Measurements from ENCODE around the gene CMSS1. TPM values are rescaled to one million over a fixed set of nuclear protein-coding genes. Genes with fewer than 3 reads are reported as not detected.

Gene CMSS1
- polyA plus RNA-seq, 1 of the 3 experiments (the other 2 are of a cell fraction) = 9.1 TPM

DNA sequence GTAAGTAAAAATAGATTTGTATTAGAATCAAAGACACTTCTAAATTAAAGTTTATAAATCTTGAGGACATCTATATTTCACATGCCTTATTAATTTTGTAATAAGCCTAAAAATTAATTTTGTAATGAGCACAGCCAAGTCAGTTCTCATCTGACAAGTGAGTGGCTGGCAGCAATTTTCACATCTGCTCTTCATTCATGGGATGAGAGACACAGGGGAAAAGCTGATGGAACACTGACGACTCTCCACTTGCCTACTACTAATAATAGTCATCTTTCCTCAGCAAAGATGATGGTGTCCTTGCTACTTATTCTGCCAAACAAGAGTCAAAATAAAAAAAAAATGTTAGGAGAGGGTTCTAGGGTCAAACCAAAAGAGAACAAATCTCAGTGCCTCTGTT lies 14.4 kb upstream of the CMSS1 start:
- H3K4me2 ChIP-seq = no peak overlapping the region
- 54% methylated on average over 1 of the region's 1 CpG for WGBS (ENCODE audit: low lambda C conversion rate)
- H2AFZ ChIP-seq (ENCODE audit: low read depth) = no peak overlapping the region
- no peak overlapping the region for H3K27ac ChIP-seq (ENCODE audit: low read depth in 2 of 2, low read length in 1 of 2)
- DNase-seq = no peak
- TF ChIP-seq JUND (IDR thresholded peaks at IDR 0.05) (no peak), ELF1 (IDR thresholded peaks at IDR 0.05) (no peak), FOXJ3 (CRISPR knock-in tag; IDR thresholded peaks at IDR 0.05) (no peak), NFIC (IDR thresholded peaks at IDR 0.05; ENCODE audit: borderline replicate concordance) (no peak), GABPA (IDR thresholded peaks at IDR 0.05; ENCODE audit: low read depth) (no peak)
- TF ChIP-seq, protein P1, sequence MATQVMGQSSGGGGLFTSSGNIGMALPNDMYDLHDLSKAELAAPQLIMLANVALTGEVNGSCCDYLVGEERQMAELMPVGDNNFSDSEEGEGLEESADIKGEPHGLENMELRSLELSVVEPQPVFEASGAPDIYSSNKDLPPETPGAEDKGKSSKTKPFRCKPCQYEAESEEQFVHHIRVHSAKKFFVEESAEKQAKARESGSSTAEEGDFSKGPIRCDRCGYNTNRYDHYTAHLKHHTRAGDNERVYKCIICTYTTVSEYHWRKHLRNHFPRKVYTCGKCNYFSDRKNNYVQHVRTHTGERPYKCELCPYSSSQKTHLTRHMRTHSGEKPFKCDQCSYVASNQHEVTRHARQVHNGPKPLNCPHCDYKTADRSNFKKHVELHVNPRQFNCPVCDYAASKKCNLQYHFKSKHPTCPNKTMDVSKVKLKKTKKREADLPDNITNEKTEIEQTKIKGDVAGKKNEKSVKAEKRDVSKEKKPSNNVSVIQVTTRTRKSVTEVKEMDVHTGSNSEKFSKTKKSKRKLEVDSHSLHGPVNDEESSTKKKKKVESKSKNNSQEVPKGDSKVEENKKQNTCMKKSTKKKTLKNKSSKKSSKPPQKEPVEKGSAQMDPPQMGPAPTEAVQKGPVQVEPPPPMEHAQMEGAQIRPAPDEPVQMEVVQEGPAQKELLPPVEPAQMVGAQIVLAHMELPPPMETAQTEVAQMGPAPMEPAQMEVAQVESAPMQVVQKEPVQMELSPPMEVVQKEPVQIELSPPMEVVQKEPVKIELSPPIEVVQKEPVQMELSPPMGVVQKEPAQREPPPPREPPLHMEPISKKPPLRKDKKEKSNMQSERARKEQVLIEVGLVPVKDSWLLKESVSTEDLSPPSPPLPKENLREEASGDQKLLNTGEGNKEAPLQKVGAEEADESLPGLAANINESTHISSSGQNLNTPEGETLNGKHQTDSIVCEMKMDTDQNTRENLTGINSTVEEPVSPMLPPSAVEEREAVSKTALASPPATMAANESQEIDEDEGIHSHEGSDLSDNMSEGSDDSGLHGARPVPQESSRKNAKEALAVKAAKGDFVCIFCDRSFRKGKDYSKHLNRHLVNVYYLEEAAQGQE (IDR thresholded peaks at IDR 0.05; ENCODE audit: low read depth, low read length) = no peak
- TF ChIP-seq, protein P2, sequence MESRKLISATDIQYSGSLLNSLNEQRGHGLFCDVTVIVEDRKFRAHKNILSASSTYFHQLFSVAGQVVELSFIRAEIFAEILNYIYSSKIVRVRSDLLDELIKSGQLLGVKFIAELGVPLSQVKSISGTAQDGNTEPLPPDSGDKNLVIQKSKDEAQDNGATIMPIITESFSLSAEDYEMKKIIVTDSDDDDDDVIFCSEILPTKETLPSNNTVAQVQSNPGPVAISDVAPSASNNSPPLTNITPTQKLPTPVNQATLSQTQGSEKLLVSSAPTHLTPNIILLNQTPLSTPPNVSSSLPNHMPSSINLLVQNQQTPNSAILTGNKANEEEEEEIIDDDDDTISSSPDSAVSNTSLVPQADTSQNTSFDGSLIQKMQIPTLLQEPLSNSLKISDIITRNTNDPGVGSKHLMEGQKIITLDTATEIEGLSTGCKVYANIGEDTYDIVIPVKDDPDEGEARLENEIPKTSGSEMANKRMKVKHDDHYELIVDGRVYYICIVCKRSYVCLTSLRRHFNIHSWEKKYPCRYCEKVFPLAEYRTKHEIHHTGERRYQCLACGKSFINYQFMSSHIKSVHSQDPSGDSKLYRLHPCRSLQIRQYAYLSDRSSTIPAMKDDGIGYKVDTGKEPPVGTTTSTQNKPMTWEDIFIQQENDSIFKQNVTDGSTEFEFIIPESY (IDR thresholded peaks at IDR 0.05; ENCODE audit: borderline replicate concordance, low read depth) = no peak
- TF ChIP-seq, protein P3, sequence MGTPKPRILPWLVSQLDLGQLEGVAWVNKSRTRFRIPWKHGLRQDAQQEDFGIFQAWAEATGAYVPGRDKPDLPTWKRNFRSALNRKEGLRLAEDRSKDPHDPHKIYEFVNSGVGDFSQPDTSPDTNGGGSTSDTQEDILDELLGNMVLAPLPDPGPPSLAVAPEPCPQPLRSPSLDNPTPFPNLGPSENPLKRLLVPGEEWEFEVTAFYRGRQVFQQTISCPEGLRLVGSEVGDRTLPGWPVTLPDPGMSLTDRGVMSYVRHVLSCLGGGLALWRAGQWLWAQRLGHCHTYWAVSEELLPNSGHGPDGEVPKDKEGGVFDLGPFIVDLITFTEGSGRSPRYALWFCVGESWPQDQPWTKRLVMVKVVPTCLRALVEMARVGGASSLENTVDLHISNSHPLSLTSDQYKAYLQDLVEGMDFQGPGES (IDR thresholded peaks at IDR 0.05; ENCODE audit: low read depth, low read length) = no peak
- H3K36me3 ChIP-seq (replicated peaks in 1 of 2; ENCODE audit: control insufficient read depth in 1 of 2, insufficient read depth in 2 of 2, low read length in 1 of 2) = no peaks in the 10 kb centered on the region
- H3K4me1 ChIP-seq (ENCODE audit: control insufficient read depth in 1 of 2, insufficient read depth in 2 of 2, low read depth in 1 of 2, low read length in 1 of 2) = no peaks in the 10 kb centered on the region
- no peak overlapping the region for H3K9ac ChIP-seq
- ChIA-PET POLR2A (no interaction called here), CTCF (interaction anchor here (1.7 kb wide), 1 partner anchor 14 kb away, joined by 5 read pairs; no protein-coding TSS in a partner anchor)
- H3K9me3 ChIP-seq = no peaks in the 10 kb centered on the region; the same call in 1 of the 2 replicates
- H3K9me2 ChIP-seq = no peaks in the 10 kb centered on the region
- no peaks in the 10 kb centered on the region for H3K27me3 ChIP-seq (ENCODE audit: insufficient read depth)
- H3F3A ChIP-seq (replicated peaks; ENCODE audit: insufficient read depth) = no peaks in the 10 kb centered on the region
- H3K79me2 ChIP-seq (ENCODE audit: insufficient read depth) = no peaks in the 10 kb centered on the region
- no peaks in the 10 kb centered on the region for H4K20me1 ChIP-seq (ENCODE audit: insufficient read depth)
- no peak overlapping the region for H3K4me3 ChIP-seq (ENCODE audit: low read depth in 2 of 2, low read length in 1 of 2)

- no peak overlapping the region for H3K9ac ChIP-seq
- ChIA-PET POLR2A (no interaction called here), CTCF (interaction anchor here (1.7 kb wide), 1 partner anchor 16 kb away, joined by 5 read pairs; no protein-coding TSS in a partner anchor)
- no peak overlapping the region for H2AFZ ChIP-seq (ENCODE audit: low read depth)
- no peaks in the 10 kb centered on the region; the same call in 1 of the 2 replicates for H3K9me3 ChIP-seq
- H3K27me3 ChIP-seq (ENCODE audit: insufficient read depth) = no peaks in the 10 kb centered on the region
- H3K4me3 ChIP-seq (ENCODE audit: low read depth in 2 of 2, low read length in 1 of 2) = no peak overlapping the region
- H3K4me1 ChIP-seq (ENCODE audit: control insufficient read depth in 1 of 2, insufficient read depth in 2 of 2, low read depth in 1 of 2, low read length in 1 of 2) = no peaks in the 10 kb centered on the region
- no peak for DNase-seq
- H4K20me1 ChIP-seq (ENCODE audit: insufficient read depth) = no peaks in the 10 kb centered on the region
- WGBS (ENCODE audit: low lambda C conversion rate) = 66% methylated on average over 2 of the region's 2 CpGs
- TF ChIP-seq EZH2phosphoT487 (IDR thresholded peaks at IDR 0.05; ENCODE audit: borderline replicate concordance, low read depth) = no peak
- TF ChIP-seq GABPA (IDR thresholded peaks at IDR 0.05; ENCODE audit: low read depth) = no peak
- TF ChIP-seq NRF1 (IDR thresholded peaks at IDR 0.05; ENCODE audit: low read depth, low read length) = no peak
- no peak for TF ChIP-seq JUND (IDR thresholded peaks at IDR 0.05)
- TF ChIP-seq TEAD4 (IDR thresholded peaks at IDR 0.05; ENCODE audit: borderline replicate concordance, insufficient read depth) = no peak
- no peak for TF ChIP-seq PBX3 (IDR thresholded peaks at IDR 0.05)
- no peak for TF ChIP-seq MAX (IDR thresholded peaks at IDR 0.05; ENCODE audit: low read depth)
- TF ChIP-seq FOSL2 (IDR thresholded peaks at IDR 0.05; ENCODE audit: borderline replicate concordance, low read depth) = no peak
- no peak for TF ChIP-seq RAD21 (IDR thresholded peaks at IDR 0.05; ENCODE audit: low read length)
- no peaks in the 10 kb centered on the region for H3K79me2 ChIP-seq (ENCODE audit: insufficient read depth)
- no peaks in the 10 kb centered on the region for H3F3A ChIP-seq (replicated peaks; ENCODE audit: insufficient read depth)
- H3K27ac ChIP-seq (ENCODE audit: low read depth in 2 of 2, low read length in 1 of 2) = no peak overlapping the region
- H3K36me3 ChIP-seq (replicated peaks in 1 of 2; ENCODE audit: control insufficient read depth in 1 of 2, insufficient read depth in 2 of 2, low read length in 1 of 2) = no peaks in the 10 kb centered on the region
- H3K4me2 ChIP-seq = no peak overlapping the region
- no peaks in the 10 kb centered on the region for H3K9me2 ChIP-seq
Observed at GRCh38 chr3:99805160-99805559, 12.5 kb upstream of the CMSS1 start.

All from SK-N-SH (cell line).